GM21447 (cell line): ENCODE data around the gene MAGEB3.
"Not testable (repeated sequence)": the region's sequence is repeated elsewhere in the genome, so short reads cannot be mapped to it uniquely, and the experiment has no call there.

Experiments used
- ATAC-seq: cut with Tn5 transposase; IDR thresholded peaks from one replicate; pipeline ENCODE4 v1.9.1; 2021; ENCODE audit not compliant: unreplicated experiment

MAGEB3 gene

DNA sequence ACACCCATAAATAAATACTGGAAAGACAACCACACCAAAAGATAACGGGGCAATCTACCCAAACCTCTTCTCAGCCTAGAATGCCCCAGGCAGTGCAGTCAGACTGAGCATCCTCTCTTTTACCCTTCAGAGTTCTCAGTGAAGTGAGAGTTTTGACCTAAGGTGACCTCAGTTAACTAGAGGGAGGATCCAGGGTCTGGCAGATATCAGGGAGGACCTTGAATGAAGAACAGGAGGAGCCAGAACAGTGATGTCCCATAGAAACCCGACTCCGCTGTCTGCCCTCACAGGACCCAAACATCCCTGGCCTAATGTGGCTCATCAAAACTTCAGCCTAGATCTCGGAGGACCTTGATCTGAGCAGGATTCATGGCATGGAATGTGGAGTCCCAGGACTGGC, at the start of gene MAGEB3:
TSS of gene MAGEB3 (plus strand) at position 263 of the 400 bp plus-strand sequence. CDS start 5,268 bp downstream, outside the sequence.
- no peak for ATAC-seq

- no peak for ATAC-seq
Observed at GRCh38 chrX:30181353-30181752, 49.1 kb upstream of the MAGEB3 start.

DNA sequence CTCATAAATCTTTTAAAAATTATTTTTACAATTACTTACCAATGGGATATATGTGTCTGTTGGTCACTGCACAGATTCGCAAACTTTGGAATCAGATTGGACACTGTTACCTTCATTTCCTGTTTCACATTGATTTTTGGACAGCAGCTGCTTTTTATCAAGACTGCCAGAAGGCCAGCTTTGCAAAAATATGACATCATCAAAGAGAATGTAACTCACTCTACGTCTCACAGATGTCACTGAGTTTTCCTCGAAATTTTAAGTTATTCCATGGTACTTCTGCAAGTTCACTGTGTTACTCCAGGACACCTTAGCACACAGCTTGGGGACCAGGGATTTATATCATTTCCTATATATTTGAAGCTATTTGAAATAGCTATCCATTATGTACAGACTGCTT, 46.9 kb upstream of the MAGEB3 start:
- ATAC-seq: no peak

- no peak for ATAC-seq
Observed at GRCh38 chrX:30190426-30190825, 40.0 kb upstream of the MAGEB3 start.

DNA sequence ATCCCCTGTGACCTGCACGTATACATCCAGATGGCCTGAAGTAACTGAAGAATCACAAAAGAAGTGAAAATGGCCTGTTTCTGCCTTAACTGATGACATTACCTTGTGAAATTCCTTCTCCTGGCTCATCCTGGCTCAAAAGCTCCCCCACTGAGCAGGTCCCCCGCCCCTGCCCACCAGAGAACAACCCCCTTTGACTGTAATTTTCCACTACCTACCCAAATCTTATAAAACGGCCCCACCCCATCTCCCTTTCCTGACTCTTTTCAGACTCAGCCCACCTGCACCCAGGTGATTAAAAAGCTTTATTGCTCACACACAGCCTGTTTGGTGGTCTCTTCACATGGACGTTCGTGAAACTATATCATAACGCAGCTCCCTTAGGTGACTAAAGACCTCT, 36.5 kb upstream of the MAGEB3 start:
- ATAC-seq: not testable (repeated sequence)

- no peak for ATAC-seq
Observed at GRCh38 chrX:30196322-30196721, 34.1 kb upstream of the MAGEB3 start.

GRCh38 chrX:30212172-30212571, 18.3 kb upstream of the MAGEB3 start:
- ATAC-seq: no peak

DNA sequence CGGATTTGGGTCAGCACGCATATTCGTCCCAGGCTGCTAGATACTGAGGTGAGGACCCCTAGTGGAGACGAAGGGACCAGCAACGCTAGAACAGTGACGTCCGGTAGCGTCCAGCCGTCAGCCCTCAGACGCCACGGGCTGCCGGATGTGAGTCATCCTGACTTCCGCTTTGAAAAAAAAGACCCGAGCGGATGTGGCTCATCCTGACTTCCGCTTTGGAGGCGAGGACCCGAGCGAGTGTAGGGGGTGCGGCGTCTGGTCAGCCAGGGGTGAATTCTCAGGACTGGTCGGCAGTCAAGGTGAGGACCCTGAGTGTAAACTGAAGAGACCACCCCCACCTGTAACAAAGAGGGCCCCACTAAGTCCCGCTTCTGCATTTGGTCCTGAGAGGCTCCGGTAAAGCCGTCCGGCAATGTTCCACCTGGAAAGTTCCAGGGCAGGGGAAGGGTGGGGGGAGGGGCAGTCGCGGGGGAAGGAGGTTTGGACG, 15.1 kb upstream of the MAGEB3 start, which contains the start of gene MAGEB2:
TSS of gene MAGEB2 (plus strand) at position 207 of the 487 bp plus-strand sequence. CDS start 3,018 bp downstream, outside the sequence.
- ATAC-seq: no peak

- ATAC-seq: no peak
Observed at GRCh38 chrX:30217465-30217864, 13.0 kb upstream of the MAGEB3 start.

DNA sequence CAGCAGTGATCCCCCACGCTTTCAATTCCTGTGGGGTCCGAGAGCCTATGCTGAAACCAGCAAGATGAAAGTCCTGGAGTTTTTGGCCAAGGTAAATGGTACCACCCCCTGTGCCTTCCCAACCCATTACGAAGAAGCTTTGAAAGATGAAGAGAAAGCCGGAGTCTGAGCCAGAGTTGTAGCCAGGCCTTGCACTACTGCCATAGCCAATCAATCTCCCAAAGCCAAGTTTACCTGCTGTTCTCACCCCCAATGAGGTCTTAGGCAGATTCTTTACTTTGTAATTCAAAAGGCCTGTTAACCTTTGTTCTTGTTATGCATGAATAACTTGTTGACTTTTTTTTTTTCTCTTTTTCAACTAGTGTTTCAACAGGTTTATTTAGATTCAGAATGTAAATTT, 11.1 kb upstream of the MAGEB3 start:
- no peak for ATAC-seq

DNA sequence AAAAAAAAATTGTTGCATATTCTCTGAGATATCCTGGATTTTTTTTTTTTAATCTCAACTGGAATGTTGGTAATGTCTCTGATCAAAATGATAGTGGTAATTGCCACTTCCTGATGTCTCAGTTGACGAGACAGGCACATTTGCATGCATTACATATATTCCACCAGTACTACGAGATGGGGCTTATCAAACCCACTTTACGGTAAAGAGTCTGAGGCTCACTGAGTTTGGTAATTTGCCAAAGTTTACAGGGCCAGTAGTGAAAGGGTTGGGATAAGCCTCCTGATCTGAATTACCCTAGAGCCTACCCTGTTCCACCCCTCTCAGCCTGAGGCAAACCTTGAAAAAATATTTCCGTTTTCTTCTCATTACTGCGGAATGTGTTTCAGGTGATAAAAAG, 9.8 kb upstream of the MAGEB3 start:
- no peak for ATAC-seq

- ATAC-seq: no peak
Observed at GRCh38 chrX:30224536-30224935, 5.9 kb upstream of the MAGEB3 start.

DNA sequence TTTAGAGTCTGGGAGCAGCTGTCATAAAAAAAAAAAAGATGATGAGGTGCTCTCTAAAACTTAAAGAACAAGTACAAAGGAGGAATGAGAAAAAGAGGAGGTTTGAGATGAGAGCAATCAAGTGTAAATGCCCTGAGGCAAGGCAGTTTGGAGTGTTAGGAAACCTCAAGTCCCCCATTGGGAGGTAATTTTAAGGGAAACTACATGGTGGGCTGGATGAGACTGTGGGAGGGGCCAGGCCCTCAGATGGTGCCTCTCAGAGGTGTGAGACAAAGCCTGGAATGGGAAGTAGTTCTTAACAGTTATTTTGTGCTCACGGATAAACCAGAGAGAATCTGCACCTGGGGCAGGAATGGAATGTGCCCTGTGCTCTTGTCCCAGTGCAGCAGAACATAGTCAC, 1.9 kb upstream of the MAGEB3 start:
- no peak for ATAC-seq

DNA sequence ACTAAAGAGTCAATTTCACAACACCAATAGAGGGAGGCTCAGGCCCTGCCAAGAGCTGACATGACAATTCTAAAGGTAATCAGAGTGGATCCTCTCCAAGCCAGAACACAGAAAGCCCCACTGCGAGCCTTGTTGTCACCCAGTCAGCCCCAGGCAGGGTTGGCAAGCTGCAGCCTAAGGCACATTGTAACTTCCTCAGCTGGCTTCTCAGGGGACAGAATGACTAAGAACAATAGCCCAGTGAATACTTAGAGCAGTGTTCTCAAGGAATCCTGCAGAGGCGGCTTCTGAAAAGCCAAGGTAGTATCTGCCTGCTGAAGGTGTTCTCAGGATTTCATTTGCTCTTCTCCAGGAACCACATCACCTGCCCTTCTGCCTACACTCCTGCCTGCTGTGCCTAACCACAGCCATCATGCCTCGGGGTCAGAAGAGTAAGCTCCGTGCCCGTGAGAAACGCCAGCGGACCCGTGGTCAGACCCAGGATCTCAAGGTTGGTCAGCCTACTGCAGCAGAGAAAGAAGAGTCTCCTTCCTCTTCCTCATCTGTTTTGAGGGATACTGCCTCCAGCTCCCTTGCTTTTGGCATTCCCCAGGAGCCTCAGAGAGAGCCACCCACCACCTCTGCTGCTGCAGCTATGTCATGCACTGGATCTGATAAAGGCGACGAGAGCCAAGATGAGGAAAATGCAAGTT, 11.4 kb downstream of the MAGEB3 start, which contains the start of gene MAGEB4:
TSS of gene MAGEB4 (plus strand) at position 277 of the 692 bp plus-strand sequence. CDS start at position 413, 136 bp downstream.
- no peak for ATAC-seq

DNA sequence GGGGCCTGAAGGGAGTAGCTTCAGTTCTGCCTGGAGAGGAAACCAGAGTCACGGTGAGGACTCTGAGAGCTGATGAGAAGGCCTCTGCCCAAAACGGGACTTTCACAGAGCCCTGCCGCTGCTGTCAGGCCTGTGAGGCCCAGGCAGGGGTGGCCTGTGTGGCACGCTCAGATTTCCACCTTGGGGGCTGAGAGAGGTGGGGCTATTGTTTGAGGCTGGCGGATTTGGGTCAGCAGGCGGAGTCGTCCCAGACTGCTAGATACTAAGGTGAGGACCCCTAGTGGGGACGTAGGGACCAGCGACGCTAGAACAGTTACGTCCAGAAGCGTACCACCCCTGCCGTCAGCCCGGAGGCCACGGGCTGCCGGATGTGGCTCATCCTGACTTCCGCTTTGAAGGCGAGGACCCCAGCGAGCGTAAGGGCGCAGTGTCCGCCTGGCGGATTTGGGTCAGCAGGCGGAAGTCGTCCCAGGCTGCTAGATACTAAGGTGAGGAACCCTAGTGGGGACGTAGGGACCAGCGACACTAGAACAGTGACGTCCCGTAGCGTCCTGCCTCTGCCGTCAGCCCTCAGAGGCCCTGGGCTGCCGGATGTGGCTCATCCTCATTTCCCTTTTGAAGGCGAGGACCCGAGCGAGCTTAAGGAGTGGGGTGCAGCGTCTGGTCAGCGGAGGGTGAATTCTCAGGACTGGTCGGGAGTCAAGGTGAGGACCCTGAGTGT, 16.5 kb downstream of the MAGEB3 start, which contains the start of gene MAGEB1:
TSS of gene MAGEB1 (plus strand) at position 378 of the 721 bp plus-strand sequence. CDS start 3,348 bp downstream, outside the sequence.
- no peak for ATAC-seq

GRCh38 chrX:30248854-30249253, 18.4 kb downstream of the MAGEB3 start:
- ATAC-seq: peak; percentile 65

GRCh38 chrX:30253257-30253656, 22.8 kb downstream of the MAGEB3 start:
- ATAC-seq: no peak

DNA sequence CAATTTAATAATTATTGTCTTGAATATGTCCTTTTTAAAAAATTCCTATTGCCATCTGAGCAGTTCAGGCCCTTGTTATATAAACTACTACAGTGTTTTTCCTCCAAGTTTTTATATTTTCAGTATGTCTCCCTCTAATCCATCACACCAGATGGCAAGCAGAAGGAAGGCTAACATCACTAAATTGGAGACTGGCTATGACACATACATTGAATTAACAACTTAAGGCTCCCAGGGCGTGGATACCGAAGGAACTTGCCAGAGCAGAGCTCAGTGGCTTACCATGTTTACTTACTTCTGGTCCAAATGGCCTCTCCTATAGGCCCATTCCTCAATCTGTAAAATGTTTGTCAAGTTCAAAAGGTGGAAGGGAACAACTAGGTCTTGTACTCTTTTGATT, 29.5 kb downstream of the MAGEB3 start:
- no peak for ATAC-seq

- ATAC-seq: no peak
Observed at GRCh38 chrX:30261012-30261411, 30.6 kb downstream of the MAGEB3 start.

DNA sequence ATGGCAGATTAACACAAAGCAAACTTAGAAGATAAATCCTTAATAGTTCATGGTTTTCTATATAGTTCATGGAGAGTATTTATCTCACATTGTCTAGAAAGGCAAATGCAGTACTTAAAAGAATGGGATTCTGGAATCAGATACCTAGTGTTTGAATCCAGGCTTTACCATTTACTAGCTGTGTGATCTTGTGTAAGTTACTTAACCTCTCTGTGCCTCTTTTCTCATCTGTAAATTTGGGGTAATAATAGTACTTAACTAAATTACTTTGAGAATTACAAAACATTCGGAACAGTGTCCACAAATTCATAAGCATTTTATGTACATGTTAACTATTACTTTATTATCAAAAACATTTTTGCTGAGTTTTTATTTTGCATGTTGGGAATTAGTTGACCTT, 32.3 kb downstream of the MAGEB3 start:
- ATAC-seq: no peak

GRCh38 chrX:30270639-30271038, 40.2 kb downstream of the MAGEB3 start:
- ATAC-seq: no peak

- ATAC-seq: no peak
Observed at GRCh38 chrX:30275498-30275897, 45.0 kb downstream of the MAGEB3 start.
